ENCODE measurements around the gene SCAMP2. TPM values are rescaled to one million over a fixed set of nuclear protein-coding genes. Genes with fewer than 3 reads are reported as not detected.

The SCAMP2 gene
- total RNA-seq, 1 experiment from 2014 or later: 55.8 TPM

- ChIA-PET RAD21 (ENCODE audit: low non-redundant PET in 1 of 2, low total read pairs in 2 of 2, uncharacterized antibody in 2 of 2, unreplicated experiment in 2 of 2) (no interaction called here), POLR2A (no interaction called here), CTCF (no interaction called here)
- H3K9me2 ChIP-seq (ENCODE audit: insufficient read depth): no peaks in the 10 kb centered on the region
- no peak overlapping the region for H3K27ac ChIP-seq (ENCODE audit: low read depth, low read length)
- no peak for ATAC-seq
- H3K4me3 ChIP-seq (replicated peaks in 1 of 2; ENCODE audit: low read depth in 1 of 2, low read length in 2 of 2): no peak overlapping the region
- TF ChIP-seq TCF7L2 (IDR thresholded peaks at IDR 0.05; ENCODE audit: borderline replicate concordance, extremely low read depth, insufficient read depth, insufficient read length) (no peak), ZNF274 (IDR thresholded peaks at IDR 0.05; ENCODE audit: low read depth, low read length) (no peak), ZBTB33 (IDR thresholded peaks at IDR 0.05; ENCODE audit: extremely low read depth, insufficient replicate concordance, low read length) (no peak), REST (IDR thresholded peaks at IDR 0.05; ENCODE audit: low read depth) (no peak), FOSL1 (IDR thresholded peaks at IDR 0.05; ENCODE audit: low read depth) (no peak), EZH2 (IDR thresholded peaks at IDR 0.05) (no peak), YY1 (IDR thresholded peaks at IDR 0.05; ENCODE audit: extremely low read depth, insufficient replicate concordance, low read depth, low read length) (no peak), MAX (IDR thresholded peaks at IDR 0.05) (no peak)
- intact Hi-C loops (cut with micrococcal nuclease): no loop called here
- no peak overlapping the region for H3K9ac ChIP-seq (ENCODE audit: low read length)
- no peak overlapping the region for H2AFZ ChIP-seq (ENCODE audit: low read depth, low read length, poor library complexity, severe bottlenecking)
- H3K79me2 ChIP-seq (ENCODE audit: insufficient read depth, low read length): 0 out of 2 replicates have a peak, but pooled peaks cover 4% of the 10 kb centered on the region
- H3K4me2 ChIP-seq (ENCODE audit: low read length): no peak overlapping the region
- H3K4me1 ChIP-seq (ENCODE audit: control insufficient read depth in 1 of 2, insufficient read depth in 2 of 2, low read length in 2 of 2): no peaks in the 10 kb centered on the region
- DNase-seq (ENCODE audit: low read depth, low spot score): no peak
- no TSS peak for BruUV-seq (replicated peaks)
- peaks cover 26 to 35% of the 10 kb centered on the region in 2 experiments; a peak in 3 of 4 replicates for H3K36me3 ChIP-seq (ENCODE audit: control insufficient read depth in 1 of 2, insufficient read depth in 2 of 2, low read length in 2 of 2)
- no peaks in the 10 kb centered on the region for H3K27me3 ChIP-seq (ENCODE audit: insufficient read depth, low read length)
- no peaks in the 10 kb centered on the region for H3K9me3 ChIP-seq (ENCODE audit: control insufficient read depth in 1 of 2, insufficient read depth in 1 of 2, low read depth in 1 of 2, low read length in 2 of 2)
- H4K20me1 ChIP-seq (ENCODE audit: insufficient read depth): no peaks in the 10 kb centered on the region
Measured at GRCh38 chr15:74850393-74850792, 22.8 kb downstream of the SCAMP2 start.

Data from HCT116 (cell line).